ENCODE results near the gene EBPL. TPM values are rescaled to one million over a fixed set of nuclear protein-coding genes. Genes with fewer than 3 reads are reported as not detected.
A peak's percentile ranks its signal among the peaks of the same experiment; 100 is the strongest.

The EBPL gene
- total RNA-seq, 2 donors from 2014 or later: 95.4 to 114 TPM

DNA sequence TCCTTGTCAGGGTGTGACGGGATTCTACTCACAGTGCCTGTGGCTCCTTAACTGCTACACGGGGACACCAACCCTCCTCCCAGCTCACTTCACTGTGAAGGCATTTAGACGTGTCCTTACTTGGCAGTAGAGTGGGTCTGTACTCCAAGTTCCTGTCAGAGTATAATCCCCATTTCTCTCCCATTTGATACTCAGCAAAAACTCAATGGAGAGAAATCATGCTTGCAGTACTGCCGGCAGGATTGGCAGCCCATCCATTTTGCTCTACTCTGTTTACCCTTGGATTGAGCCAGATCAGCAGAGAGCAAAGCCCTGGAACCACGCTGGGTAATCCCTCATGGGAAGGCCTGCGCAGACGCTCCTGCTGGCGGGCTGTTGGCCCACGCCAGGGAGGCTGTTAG is 34.0 kb downstream of the EBPL start:
- H3K27me3 ChIP-seq (replicated peaks; ENCODE audit: insufficient read depth): no peaks in the 10 kb centered on the region
- TF ChIP-seq, protein P1, sequence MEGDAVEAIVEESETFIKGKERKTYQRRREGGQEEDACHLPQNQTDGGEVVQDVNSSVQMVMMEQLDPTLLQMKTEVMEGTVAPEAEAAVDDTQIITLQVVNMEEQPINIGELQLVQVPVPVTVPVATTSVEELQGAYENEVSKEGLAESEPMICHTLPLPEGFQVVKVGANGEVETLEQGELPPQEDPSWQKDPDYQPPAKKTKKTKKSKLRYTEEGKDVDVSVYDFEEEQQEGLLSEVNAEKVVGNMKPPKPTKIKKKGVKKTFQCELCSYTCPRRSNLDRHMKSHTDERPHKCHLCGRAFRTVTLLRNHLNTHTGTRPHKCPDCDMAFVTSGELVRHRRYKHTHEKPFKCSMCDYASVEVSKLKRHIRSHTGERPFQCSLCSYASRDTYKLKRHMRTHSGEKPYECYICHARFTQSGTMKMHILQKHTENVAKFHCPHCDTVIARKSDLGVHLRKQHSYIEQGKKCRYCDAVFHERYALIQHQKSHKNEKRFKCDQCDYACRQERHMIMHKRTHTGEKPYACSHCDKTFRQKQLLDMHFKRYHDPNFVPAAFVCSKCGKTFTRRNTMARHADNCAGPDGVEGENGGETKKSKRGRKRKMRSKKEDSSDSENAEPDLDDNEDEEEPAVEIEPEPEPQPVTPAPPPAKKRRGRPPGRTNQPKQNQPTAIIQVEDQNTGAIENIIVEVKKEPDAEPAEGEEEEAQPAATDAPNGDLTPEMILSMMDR (IDR thresholded peaks at IDR 0.05): no peak
- no peak for TF ChIP-seq POLR2A (IDR thresholded peaks at IDR 0.05)
- TF ChIP-seq POLR2AphosphoS5 (IDR thresholded peaks at IDR 0.05): no peak
- H3K4me3 ChIP-seq: no peak overlapping the region
- no peaks in the 10 kb centered on the region for H3K9me3 ChIP-seq
- 58% methylated on average over 9 of the region's 9 CpGs for WGBS
- no peaks in the 10 kb centered on the region for H3K4me1 ChIP-seq (replicated peaks)
- no peaks in the 10 kb centered on the region for H3K36me3 ChIP-seq
- peak; percentile 7 for DNase-seq (ENCODE audit: low spot score)
- no peak overlapping the region for H3K27ac ChIP-seq
- intact Hi-C loops (cut with DNase I): no loop called here

DNA sequence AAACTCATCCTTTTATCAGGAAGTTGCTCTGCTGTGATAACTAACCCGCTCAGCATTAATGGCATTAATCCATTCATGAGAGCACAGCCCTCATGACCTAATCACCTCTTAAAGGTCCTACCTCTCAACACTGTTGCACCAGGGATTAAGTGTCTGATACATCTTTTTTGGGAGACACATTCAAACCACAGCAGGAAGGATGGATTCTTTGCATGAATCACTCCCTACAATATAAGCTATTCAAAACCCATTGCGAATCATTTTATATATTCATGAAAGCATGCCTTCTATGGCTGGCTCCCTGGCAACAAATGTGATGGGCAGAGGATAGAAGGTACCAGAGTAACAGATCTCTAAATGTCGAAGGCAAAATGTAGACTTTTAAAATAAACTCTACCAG is 35.4 kb downstream of the EBPL start:
- 89% methylated on average over 3 of the region's 3 CpGs for WGBS
- no peak for TF ChIP-seq POLR2AphosphoS5 (IDR thresholded peaks at IDR 0.05)
- TF ChIP-seq POLR2A (IDR thresholded peaks at IDR 0.05): no peak
- TF ChIP-seq, protein P1 (IDR thresholded peaks at IDR 0.05): no peak
- no peak for DNase-seq (ENCODE audit: low spot score)
- H3K36me3 ChIP-seq: no peaks in the 10 kb centered on the region
- no peaks in the 10 kb centered on the region for H3K27me3 ChIP-seq (replicated peaks; ENCODE audit: insufficient read depth)
- no peak overlapping the region for H3K4me3 ChIP-seq
- no peak overlapping the region for H3K27ac ChIP-seq
- intact Hi-C loops (cut with DNase I): no loop called here
- H3K4me1 ChIP-seq (replicated peaks): no peaks in the 10 kb centered on the region
- H3K9me3 ChIP-seq: no peaks in the 10 kb centered on the region

GRCh38 chr13:49654011-49654410 is 37.3 kb downstream of the EBPL start:
- no peak for TF ChIP-seq POLR2AphosphoS5 (IDR thresholded peaks at IDR 0.05)
- TF ChIP-seq, protein P1 (IDR thresholded peaks at IDR 0.05): no peak
- no peak for TF ChIP-seq POLR2A (IDR thresholded peaks at IDR 0.05)
- Histone ChIP-seq H3K27ac (no peak overlapping the region), H3K4me1 (replicated peaks) (no peaks in the 10 kb centered on the region), H3K36me3 (no peaks in the 10 kb centered on the region), H3K4me3 (no peak overlapping the region), H3K9me3 (no peaks in the 10 kb centered on the region), H3K27me3 (replicated peaks; ENCODE audit: insufficient read depth) (no peaks in the 10 kb centered on the region)
- no peak for DNase-seq (ENCODE audit: low spot score)
- 72% methylated on average over 3 of the region's 3 CpGs for WGBS
- intact Hi-C loops (cut with DNase I): loop anchor here (5.0 kb wide), 2 partner anchors 138 to 193 kb away; partner anchors contain the start of gene KPNA3

- Histone ChIP-seq H3K4me1 (replicated peaks) (no peaks in the 10 kb centered on the region), H3K9me3 (no peaks in the 10 kb centered on the region), H3K4me3 (no peak overlapping the region), H3K36me3 (no peaks in the 10 kb centered on the region), H3K27ac (no peak overlapping the region), H3K27me3 (replicated peaks; ENCODE audit: insufficient read depth) (no peaks in the 10 kb centered on the region)
- TF ChIP-seq POLR2A (IDR thresholded peaks at IDR 0.05) (no peak), POLR2AphosphoS5 (IDR thresholded peaks at IDR 0.05) (no peak)
- TF ChIP-seq, protein P1 (IDR thresholded peaks at IDR 0.05): no peak
- intact Hi-C loops (cut with DNase I): loop anchor here (5.0 kb wide), 2 partner anchors 139 to 194 kb away; partner anchors contain the start of gene KPNA3
- no peak for DNase-seq (ENCODE audit: low spot score)
Observed at GRCh38 chr13:49653478-49653877, 37.8 kb downstream of the EBPL start.
